Measurements from ENCODE around the gene DAP. TPM values are rescaled to one million over a fixed set of nuclear protein-coding genes. Genes with fewer than 3 reads are reported as not detected.

Gene DAP
- total and polyA plus RNA-seq, 8 donors: 9.3 to 184 (median 91.0) TPM

- Histone ChIP-seq H3K4me1 (no peaks in the 10 kb centered on the region), H3K27me3 (no peaks in the 10 kb centered on the region), H3K9me3 (no peaks in the 10 kb centered on the region), H3K4me3 (no peak overlapping the region), H3K36me3 (peaks cover 0 to 40% (median 33%) of the 10 kb centered on the region in 4 donors), H3K27ac (no peak overlapping the region)
- DNase-seq: no peak
- intact Hi-C loops (cut with DNase I; ENCODE audit: low total_unique reads): no loop called here
- no peak for TF ChIP-seq EP300 (IDR thresholded peaks at IDR 0.05)
- WGBS, 5 donors: 88 to 98% (median 95%) methylated on average over 9 to 13 of the region's 13 CpGs
Observed at GRCh38 chr5:10688651-10689171, 72.3 kb downstream of the DAP start.

GRCh38 chr5:10686890-10687289, 74.1 kb downstream of the DAP start:
- intact Hi-C loops (cut with DNase I; ENCODE audit: low total_unique reads): no loop called here
- H3K27me3 ChIP-seq: no peaks in the 10 kb centered on the region
- H3K27ac ChIP-seq: no peak overlapping the region
- peaks cover 15 to 56% (median 45%) of the 10 kb centered on the region in 4 donors for H3K36me3 ChIP-seq
- DNase-seq: no peak
- H3K9me3 ChIP-seq: no peaks in the 10 kb centered on the region
- H3K4me3 ChIP-seq: no peak overlapping the region
- WGBS, 5 donors: 85 to 100% (median 93%) methylated on average over 2 of the region's 2 CpGs
- peaks cover 0 to 4% (median 0%) of the 10 kb centered on the region in 4 donors for H3K4me1 ChIP-seq
- TF ChIP-seq CTCF (IDR thresholded peaks at IDR 0.05): no peak
- no peak for TF ChIP-seq POLR2AphosphoS5 (IDR thresholded peaks at IDR 0.05)
- TF ChIP-seq POLR2A (IDR thresholded peaks at IDR 0.05): no peak
- TF ChIP-seq EP300 (IDR thresholded peaks at IDR 0.05): no peak

DNA sequence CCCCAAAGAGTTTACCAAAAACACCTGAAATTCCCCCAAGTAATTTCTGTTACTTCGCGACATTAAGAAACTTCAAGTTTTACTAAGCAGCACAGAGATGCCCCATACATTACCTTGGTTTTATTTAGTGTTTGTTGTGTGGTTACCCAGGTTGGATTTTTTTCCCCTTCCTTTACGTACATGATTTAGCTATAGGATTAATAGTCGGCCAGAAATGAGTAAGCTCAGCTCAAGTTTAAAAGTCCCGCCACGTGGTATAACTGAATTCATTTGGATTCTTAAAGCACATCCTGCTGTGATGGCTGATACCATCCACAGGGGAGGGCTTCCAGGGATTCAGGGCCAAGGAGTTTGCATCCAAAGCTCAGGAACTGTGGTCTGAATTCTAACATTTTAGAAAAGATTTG, 75.9 kb downstream of the DAP start:
- TF ChIP-seq EP300 (IDR thresholded peaks at IDR 0.05) (no peak), POLR2A (IDR thresholded peaks at IDR 0.05) (no peak)
- WGBS, 5 donors: 72 to 83% (median 73%) methylated on average over 6 of the region's 6 CpGs
- Histone ChIP-seq H3K9me3 (no peaks in the 10 kb centered on the region), H3K27ac (no peak overlapping the region), H3K4me1 (peaks cover 0 to 4% (median 0%) of the 10 kb centered on the region in 4 donors), H3K36me3 (peaks cover 33 to 73% (median 63%) of the 10 kb centered on the region in 4 donors), H3K27me3 (no peaks in the 10 kb centered on the region), H3K4me3 (no peak overlapping the region)
- DNase-seq: no peak
- intact Hi-C loops (cut with DNase I; ENCODE audit: low total_unique reads): no loop called here

- Histone ChIP-seq H3K9me3 (no peaks in the 10 kb centered on the region), H3K4me3 (no peak overlapping the region), H3K27me3 (no peaks in the 10 kb centered on the region), H3K4me1 (peaks cover 0 to 4% (median 0%) of the 10 kb centered on the region in 4 donors), H3K27ac (no peak overlapping the region), H3K36me3 (peaks cover 39 to 76% (median 67%) of the 10 kb centered on the region in 4 donors)
- no peak for TF ChIP-seq CTCF (IDR thresholded peaks at IDR 0.05)
- TF ChIP-seq POLR2A (IDR thresholded peaks at IDR 0.05): no peak
- TF ChIP-seq EP300 (IDR thresholded peaks at IDR 0.05): no peak
- TF ChIP-seq POLR2AphosphoS5 (IDR thresholded peaks at IDR 0.05): no peak
- no peak for DNase-seq
- WGBS, 5 donors: 82 to 93% (median 90%) methylated on average over 11 of the region's 11 CpGs
- intact Hi-C loops (cut with DNase I; ENCODE audit: low total_unique reads): no loop called here
Observed at GRCh38 chr5:10684303-10685086, 76.5 kb downstream of the DAP start.

DNA sequence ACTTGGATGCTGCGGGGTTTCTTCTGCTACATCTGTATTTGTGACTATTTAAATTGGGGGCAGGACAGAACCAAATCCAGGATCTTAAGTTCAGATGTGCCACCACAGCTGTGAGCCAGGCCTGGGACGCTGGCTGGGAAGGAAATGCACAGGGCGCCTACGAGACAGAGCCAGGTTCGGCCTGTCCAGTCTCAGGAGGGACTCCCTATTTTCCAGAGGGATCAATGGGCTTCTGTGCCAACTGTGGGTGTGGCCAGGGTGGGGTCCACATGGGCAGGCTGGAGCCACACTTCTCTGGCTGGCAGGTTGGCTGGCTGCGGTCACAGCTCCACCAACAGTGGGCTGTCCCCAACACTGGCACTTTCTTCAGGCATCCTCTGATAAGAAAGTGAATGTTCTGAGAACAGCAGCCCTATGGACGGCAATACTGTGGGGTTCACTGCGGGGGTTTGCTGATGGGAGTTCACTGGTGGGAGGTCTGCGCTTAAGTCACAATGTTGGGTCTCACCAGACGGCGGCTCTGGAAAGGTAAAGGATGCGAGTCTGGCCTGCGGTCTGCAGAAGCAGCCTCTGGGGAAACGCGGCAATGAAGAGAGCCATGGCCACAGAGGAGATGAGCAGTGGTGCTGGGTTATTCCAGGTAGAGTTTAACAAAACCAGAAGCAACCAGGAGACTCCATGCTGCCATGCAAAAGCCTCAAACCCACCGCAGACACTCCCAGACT, 78.1 kb downstream of the DAP start:
- intact Hi-C loops (cut with DNase I; ENCODE audit: low total_unique reads): no loop called here
- H3K36me3 ChIP-seq: peaks cover 53 to 81% (median 72%) of the 10 kb centered on the region in 4 donors
- WGBS, 5 donors: 90 to 96% (median 94%) methylated on average over 14 to 16 of the region's 16 CpGs
- H3K4me3 ChIP-seq: no peak overlapping the region
- no peak for TF ChIP-seq POLR2AphosphoS5 (IDR thresholded peaks at IDR 0.05)
- TF ChIP-seq EP300 (IDR thresholded peaks at IDR 0.05): no peak
- TF ChIP-seq POLR2A (IDR thresholded peaks at IDR 0.05): no peak
- no peak for TF ChIP-seq CTCF (IDR thresholded peaks at IDR 0.05)
- peaks cover 0 to 4% (median 0%) of the 10 kb centered on the region in 4 donors for H3K4me1 ChIP-seq
- no peaks in the 10 kb centered on the region for H3K9me3 ChIP-seq
- no peak overlapping the region for H3K27ac ChIP-seq
- no peaks in the 10 kb centered on the region for H3K27me3 ChIP-seq
- DNase-seq: no peak
